HL-60 (cell line): ENCODE data around the gene TLE7.

ENCODE experiments used
- POLR2AphosphoS5 ChIP-seq: IDR thresholded peaks from 2 replicates; pipeline ENCODE4 v1.6.1; 2012; ENCODE audit warnings: low read depth
- TF ChIP-seq, protein P1 (sequence below): IDR thresholded peaks from one replicate; pipeline ENCODE4 v1.5.1; 2011; ENCODE audit warnings: low read length, control low read depth, inconsistent platforms; ENCODE audit not compliant: insufficient read depth
- TF ChIP-seq, protein P2 (sequence below): IDR thresholded peaks from 2 replicates; pipeline ENCODE4 v1.6.1; 2012; ENCODE audit warnings: low read depth; ENCODE audit not compliant: insufficient replicate concordance

DNA sequence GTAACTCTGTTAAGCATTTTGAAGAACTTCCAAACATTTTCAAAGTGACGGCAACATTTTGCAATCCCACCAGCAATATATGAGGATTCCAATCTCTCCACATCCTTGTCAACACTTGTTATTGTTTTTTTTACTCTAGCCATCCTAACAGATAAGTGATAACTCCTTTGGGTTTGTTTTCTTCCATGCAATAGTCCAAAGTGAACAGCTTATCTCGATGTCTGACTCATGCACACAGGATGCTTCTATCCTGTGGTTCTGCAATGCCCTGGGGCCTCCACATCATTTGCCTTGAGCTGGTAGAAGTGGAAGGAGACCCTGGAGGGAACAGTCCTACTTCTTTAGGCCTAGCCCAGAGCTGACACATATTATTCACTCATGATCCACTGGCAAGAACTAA is 13.0 kb downstream of the TLE7 start:
- TF ChIP-seq, protein P1, sequence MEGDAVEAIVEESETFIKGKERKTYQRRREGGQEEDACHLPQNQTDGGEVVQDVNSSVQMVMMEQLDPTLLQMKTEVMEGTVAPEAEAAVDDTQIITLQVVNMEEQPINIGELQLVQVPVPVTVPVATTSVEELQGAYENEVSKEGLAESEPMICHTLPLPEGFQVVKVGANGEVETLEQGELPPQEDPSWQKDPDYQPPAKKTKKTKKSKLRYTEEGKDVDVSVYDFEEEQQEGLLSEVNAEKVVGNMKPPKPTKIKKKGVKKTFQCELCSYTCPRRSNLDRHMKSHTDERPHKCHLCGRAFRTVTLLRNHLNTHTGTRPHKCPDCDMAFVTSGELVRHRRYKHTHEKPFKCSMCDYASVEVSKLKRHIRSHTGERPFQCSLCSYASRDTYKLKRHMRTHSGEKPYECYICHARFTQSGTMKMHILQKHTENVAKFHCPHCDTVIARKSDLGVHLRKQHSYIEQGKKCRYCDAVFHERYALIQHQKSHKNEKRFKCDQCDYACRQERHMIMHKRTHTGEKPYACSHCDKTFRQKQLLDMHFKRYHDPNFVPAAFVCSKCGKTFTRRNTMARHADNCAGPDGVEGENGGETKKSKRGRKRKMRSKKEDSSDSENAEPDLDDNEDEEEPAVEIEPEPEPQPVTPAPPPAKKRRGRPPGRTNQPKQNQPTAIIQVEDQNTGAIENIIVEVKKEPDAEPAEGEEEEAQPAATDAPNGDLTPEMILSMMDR = no peak
- no peak for TF ChIP-seq POLR2AphosphoS5
- TF ChIP-seq, protein P2, sequence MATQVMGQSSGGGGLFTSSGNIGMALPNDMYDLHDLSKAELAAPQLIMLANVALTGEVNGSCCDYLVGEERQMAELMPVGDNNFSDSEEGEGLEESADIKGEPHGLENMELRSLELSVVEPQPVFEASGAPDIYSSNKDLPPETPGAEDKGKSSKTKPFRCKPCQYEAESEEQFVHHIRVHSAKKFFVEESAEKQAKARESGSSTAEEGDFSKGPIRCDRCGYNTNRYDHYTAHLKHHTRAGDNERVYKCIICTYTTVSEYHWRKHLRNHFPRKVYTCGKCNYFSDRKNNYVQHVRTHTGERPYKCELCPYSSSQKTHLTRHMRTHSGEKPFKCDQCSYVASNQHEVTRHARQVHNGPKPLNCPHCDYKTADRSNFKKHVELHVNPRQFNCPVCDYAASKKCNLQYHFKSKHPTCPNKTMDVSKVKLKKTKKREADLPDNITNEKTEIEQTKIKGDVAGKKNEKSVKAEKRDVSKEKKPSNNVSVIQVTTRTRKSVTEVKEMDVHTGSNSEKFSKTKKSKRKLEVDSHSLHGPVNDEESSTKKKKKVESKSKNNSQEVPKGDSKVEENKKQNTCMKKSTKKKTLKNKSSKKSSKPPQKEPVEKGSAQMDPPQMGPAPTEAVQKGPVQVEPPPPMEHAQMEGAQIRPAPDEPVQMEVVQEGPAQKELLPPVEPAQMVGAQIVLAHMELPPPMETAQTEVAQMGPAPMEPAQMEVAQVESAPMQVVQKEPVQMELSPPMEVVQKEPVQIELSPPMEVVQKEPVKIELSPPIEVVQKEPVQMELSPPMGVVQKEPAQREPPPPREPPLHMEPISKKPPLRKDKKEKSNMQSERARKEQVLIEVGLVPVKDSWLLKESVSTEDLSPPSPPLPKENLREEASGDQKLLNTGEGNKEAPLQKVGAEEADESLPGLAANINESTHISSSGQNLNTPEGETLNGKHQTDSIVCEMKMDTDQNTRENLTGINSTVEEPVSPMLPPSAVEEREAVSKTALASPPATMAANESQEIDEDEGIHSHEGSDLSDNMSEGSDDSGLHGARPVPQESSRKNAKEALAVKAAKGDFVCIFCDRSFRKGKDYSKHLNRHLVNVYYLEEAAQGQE = no peak
